HG02943 (cell line): Measurements from ENCODE around the gene NQO1.
"Not testable (repeated sequence)": the region's sequence is repeated elsewhere in the genome, so short reads cannot be mapped to it uniquely, and the experiment has no call there.

Experiments
- ATAC-seq: cut with Tn5 transposase; IDR thresholded peaks from one replicate; pipeline ENCODE4 v1.9.1; 2021; ENCODE audit warnings: mild to moderate bottlenecking, low read depth, moderate library complexity; ENCODE audit not compliant: unreplicated experiment

The NQO1 gene

GRCh38 chr16:69726313-69727060 lies at the start of gene NQO1:
Gene NQO1 (minus strand): TSS chr16:69726560. CDS start chr16:69726439, 121 bp downstream.
- ATAC-seq: peak; percentile 93

- no peak for ATAC-seq
These were observed 49.2 kb upstream of the NQO1 start for GRCh38 chr16:69775563-69775962.

- ATAC-seq: no peak
These were observed 47.0 kb upstream of the NQO1 start for GRCh38 chr16:69773260-69773947.

GRCh38 chr16:69771651-69771967 lies 45.2 kb upstream of the NQO1 start:
- ATAC-seq: no peak

GRCh38 chr16:69769404-69769803 lies 43.0 kb upstream of the NQO1 start:
- ATAC-seq: no peak

- ATAC-seq: no peak
These were observed 42.3 kb upstream of the NQO1 start for GRCh38 chr16:69768666-69769065.

- no peak for ATAC-seq
These were observed 41.3 kb upstream of the NQO1 start for GRCh38 chr16:69767459-69768229.

- ATAC-seq: no peak
These were observed 37.2 kb upstream of the NQO1 start for GRCh38 chr16:69763599-69763942.

- no peak for ATAC-seq
These were observed 36.6 kb upstream of the NQO1 start for GRCh38 chr16:69762814-69763598.

- peak; percentile 62 for ATAC-seq
These were observed 35.8 kb upstream of the NQO1 start, which contains the start of gene WWP2 for GRCh38 chr16:69761983-69762813. Gene WWP2 (plus strand): TSS chr16:69762332. CDS start chr16:69787011, 24,679 bp downstream.

- not testable (repeated sequence) for ATAC-seq
These were observed 31.0 kb upstream of the NQO1 start for GRCh38 chr16:69757375-69757774.

GRCh38 chr16:69756705-69757104 lies 30.3 kb upstream of the NQO1 start:
- no peak for ATAC-seq

- ATAC-seq: peak; percentile 84
These were observed 28.3 kb upstream of the NQO1 start, which contains the start of gene NOB1 for GRCh38 chr16:69754469-69755310. Gene NOB1 (minus strand): TSS chr16:69754926. CDS start chr16:69754910, 16 bp downstream.

GRCh38 chr16:69754143-69754468 lies 27.7 kb upstream of the NQO1 start:
- ATAC-seq: no peak

GRCh38 chr16:69748694-69749345 lies 22.5 kb upstream of the NQO1 start:
- no peak for ATAC-seq

- no peak for ATAC-seq
These were observed 20.8 kb upstream of the NQO1 start for GRCh38 chr16:69747115-69747514.

GRCh38 chr16:69745959-69746358 lies 19.6 kb upstream of the NQO1 start:
- no peak for ATAC-seq

- ATAC-seq: no peak
These were observed 18.9 kb upstream of the NQO1 start for GRCh38 chr16:69745232-69745612.
